ENCODE results near the gene CD34.

DNA sequence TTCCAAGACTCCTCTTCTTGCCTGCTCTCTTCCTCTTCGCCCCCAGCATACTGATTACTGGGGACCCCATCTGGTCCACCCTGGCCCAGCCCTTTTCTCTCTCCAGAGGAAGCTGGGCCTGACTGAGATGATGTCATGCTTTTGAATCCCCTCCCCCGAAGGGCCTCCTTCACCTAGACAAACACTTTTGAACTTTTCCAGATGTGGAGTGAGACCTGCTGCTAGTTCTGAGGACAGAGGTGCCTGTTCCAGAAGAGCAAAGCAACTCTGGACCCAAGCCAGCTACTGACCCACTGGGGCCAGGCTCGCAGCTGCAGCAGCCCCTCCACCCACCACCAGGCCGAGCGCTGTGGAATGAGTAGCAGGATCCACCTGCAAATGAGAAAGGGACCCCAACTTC lies 8.4 kb downstream of the CD34 start:
- TF ChIP-seq, protein P1, sequence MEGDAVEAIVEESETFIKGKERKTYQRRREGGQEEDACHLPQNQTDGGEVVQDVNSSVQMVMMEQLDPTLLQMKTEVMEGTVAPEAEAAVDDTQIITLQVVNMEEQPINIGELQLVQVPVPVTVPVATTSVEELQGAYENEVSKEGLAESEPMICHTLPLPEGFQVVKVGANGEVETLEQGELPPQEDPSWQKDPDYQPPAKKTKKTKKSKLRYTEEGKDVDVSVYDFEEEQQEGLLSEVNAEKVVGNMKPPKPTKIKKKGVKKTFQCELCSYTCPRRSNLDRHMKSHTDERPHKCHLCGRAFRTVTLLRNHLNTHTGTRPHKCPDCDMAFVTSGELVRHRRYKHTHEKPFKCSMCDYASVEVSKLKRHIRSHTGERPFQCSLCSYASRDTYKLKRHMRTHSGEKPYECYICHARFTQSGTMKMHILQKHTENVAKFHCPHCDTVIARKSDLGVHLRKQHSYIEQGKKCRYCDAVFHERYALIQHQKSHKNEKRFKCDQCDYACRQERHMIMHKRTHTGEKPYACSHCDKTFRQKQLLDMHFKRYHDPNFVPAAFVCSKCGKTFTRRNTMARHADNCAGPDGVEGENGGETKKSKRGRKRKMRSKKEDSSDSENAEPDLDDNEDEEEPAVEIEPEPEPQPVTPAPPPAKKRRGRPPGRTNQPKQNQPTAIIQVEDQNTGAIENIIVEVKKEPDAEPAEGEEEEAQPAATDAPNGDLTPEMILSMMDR (IDR thresholded peaks at IDR 0.05; ENCODE audit: low read depth, low read length): no peak
- TF ChIP-seq EZH2phosphoT487 (IDR thresholded peaks at IDR 0.05; ENCODE audit: low read depth): no peak
